ENCODE data around the gene ARHGAP5. TPM values are rescaled to one million over a fixed set of nuclear protein-coding genes. Genes with fewer than 3 reads are reported as not detected.

Gene ARHGAP5
- total RNA-seq, 3 donors from 2014 or later: 115 to 189 (median 121) TPM

DNA sequence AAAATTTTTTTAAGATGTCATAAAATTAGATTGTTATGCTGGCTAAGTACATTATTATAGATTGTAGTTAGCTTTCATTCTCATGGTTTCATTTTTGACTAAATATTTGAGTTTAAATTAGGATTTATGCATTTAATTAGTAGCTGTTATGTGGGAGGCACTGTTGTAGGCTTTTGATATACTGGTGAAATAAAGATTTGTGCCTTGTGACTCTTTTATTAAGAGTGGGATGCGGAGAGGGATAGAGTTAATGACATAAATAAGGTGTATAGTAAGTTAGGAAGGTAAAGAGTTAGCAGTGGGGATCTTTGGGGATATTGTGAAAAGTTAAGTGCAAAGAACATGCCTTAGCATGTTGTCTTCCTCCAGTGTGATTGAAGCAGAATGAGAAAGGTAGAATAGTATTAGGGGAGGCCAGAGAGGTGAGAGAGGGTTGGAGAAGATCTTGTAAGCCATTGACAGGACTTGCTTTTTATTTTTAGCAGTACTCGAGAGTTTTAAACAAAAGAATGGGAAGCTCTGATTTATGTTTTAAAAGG is 8.8 kb downstream of the ARHGAP5 start:
- DNase-seq (ENCODE audit: low spot score in 2 of 2): no peak
- no peak overlapping the region for H3K4me3 ChIP-seq
- H3K9me3 ChIP-seq: no peaks in the 10 kb centered on the region
- H3K36me3 ChIP-seq: no peaks in the 10 kb centered on the region
- H3K27me3 ChIP-seq: no peaks in the 10 kb centered on the region
- H3K4me1 ChIP-seq: peaks cover 0 to 9% of the 10 kb centered on the region in 2 donors
- TF ChIP-seq POLR2A (IDR thresholded peaks at IDR 0.05): no peak
- TF ChIP-seq, protein P1, sequence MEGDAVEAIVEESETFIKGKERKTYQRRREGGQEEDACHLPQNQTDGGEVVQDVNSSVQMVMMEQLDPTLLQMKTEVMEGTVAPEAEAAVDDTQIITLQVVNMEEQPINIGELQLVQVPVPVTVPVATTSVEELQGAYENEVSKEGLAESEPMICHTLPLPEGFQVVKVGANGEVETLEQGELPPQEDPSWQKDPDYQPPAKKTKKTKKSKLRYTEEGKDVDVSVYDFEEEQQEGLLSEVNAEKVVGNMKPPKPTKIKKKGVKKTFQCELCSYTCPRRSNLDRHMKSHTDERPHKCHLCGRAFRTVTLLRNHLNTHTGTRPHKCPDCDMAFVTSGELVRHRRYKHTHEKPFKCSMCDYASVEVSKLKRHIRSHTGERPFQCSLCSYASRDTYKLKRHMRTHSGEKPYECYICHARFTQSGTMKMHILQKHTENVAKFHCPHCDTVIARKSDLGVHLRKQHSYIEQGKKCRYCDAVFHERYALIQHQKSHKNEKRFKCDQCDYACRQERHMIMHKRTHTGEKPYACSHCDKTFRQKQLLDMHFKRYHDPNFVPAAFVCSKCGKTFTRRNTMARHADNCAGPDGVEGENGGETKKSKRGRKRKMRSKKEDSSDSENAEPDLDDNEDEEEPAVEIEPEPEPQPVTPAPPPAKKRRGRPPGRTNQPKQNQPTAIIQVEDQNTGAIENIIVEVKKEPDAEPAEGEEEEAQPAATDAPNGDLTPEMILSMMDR (IDR thresholded peaks at IDR 0.05): no peak
- no peak for TF ChIP-seq POLR2AphosphoS5 (IDR thresholded peaks at IDR 0.05)
- no peak overlapping the region for H3K27ac ChIP-seq
- intact Hi-C loops (cut with DNase I; ENCODE audit: low total_unique reads): no loop called here

DNA sequence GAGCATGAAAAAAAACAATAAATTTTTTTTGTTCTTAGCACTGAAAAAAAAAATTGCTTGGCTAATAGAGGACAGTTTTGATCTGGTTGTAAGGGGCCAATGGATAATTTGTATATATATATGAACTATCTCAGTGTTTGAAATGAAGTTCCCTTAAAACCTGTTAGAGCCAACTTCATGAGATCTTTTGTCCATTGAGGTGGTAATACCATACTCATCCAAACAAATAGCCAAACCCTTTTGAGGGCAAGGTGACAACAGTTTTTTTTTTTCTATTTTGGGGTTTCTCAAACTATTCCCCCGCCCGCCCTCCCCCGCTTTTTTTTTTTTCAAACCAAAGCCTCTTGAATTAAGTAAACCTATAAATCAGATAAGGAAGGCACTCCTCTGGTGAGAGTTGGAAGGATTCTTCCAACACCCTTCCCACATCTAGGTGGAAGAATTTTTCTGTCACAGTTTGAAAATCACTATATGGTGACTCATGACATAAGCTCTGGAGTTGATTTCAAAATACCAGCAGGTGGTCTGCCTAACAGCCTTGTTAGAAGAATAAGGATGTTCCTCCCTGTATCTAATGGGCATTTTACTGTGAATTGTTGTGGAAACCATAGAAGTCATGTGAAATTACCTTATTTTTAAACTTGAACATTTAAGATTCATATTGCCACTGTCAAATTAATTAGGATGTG is 10.2 kb downstream of the ARHGAP5 start:
- Histone ChIP-seq H3K4me1 (peaks cover 0 to 9% of the 10 kb centered on the region in 2 donors), H3K9me3 (no peaks in the 10 kb centered on the region), H3K36me3 (no peaks in the 10 kb centered on the region), H3K27ac (no peak overlapping the region), H3K27me3 (no peaks in the 10 kb centered on the region), H3K4me3 (no peak overlapping the region)
- no peak for DNase-seq (ENCODE audit: low spot score in 2 of 2)
- TF ChIP-seq, protein P1 (IDR thresholded peaks at IDR 0.05): no peak
- no peak for TF ChIP-seq POLR2AphosphoS5 (IDR thresholded peaks at IDR 0.05)
- no peak for TF ChIP-seq POLR2A (IDR thresholded peaks at IDR 0.05)
- intact Hi-C loops (cut with DNase I; ENCODE audit: low total_unique reads): no loop called here

DNA sequence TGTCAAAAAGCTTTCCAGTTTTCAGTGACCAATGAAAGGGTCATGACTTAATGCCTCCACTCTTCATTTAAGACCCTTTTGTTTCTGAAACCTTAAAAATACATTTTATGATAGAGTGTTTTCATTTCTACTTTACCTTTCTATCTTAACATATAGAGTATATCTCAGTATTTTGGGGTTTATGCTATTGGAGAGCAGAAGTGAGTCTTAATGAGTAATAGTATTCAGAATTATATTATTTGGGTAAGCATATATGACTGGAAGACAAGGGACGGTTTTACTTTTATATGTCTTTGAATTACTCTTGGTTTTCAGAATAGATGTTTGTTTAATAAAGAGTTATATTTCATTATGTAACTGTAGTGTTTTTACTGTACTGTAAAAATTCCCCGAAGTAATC is 10.8 kb downstream of the ARHGAP5 start:
- DNase-seq (ENCODE audit: low spot score in 2 of 2): no peak
- no peak overlapping the region for H3K4me3 ChIP-seq
- no peaks in the 10 kb centered on the region for H3K36me3 ChIP-seq
- H3K9me3 ChIP-seq: no peaks in the 10 kb centered on the region
- no peak overlapping the region for H3K27ac ChIP-seq
- H3K4me1 ChIP-seq: peaks cover 0 to 9% of the 10 kb centered on the region in 2 donors
- TF ChIP-seq, protein P1 (IDR thresholded peaks at IDR 0.05): no peak
- TF ChIP-seq POLR2A (IDR thresholded peaks at IDR 0.05) (no peak), POLR2AphosphoS5 (IDR thresholded peaks at IDR 0.05) (no peak)
- no peaks in the 10 kb centered on the region for H3K27me3 ChIP-seq
- intact Hi-C loops (cut with DNase I; ENCODE audit: low total_unique reads): no loop called here

DNA sequence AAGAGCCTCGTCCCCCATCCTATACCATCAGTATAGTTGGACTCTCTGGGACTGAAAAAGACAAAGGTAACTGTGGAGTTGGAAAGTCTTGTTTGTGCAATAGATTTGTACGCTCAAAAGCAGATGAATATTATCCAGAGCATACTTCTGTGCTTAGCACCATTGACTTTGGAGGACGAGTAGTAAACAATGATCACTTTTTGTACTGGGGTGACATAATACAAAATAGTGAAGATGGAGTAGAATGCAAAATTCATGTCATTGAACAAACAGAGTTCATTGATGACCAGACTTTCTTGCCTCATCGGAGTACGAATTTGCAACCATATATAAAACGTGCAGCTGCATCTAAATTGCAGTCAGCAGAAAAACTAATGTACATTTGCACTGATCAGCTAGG is 13.6 kb downstream of the ARHGAP5 start:
- no peaks in the 10 kb centered on the region for H3K36me3 ChIP-seq
- H3K27me3 ChIP-seq: no peaks in the 10 kb centered on the region
- H3K9me3 ChIP-seq: no peaks in the 10 kb centered on the region
- intact Hi-C loops (cut with DNase I; ENCODE audit: low total_unique reads): no loop called here
- TF ChIP-seq POLR2AphosphoS5 (IDR thresholded peaks at IDR 0.05): no peak
- TF ChIP-seq, protein P1 (IDR thresholded peaks at IDR 0.05): no peak
- TF ChIP-seq POLR2A (IDR thresholded peaks at IDR 0.05): no peak
- H3K27ac ChIP-seq: no peak overlapping the region
- no peak overlapping the region for H3K4me3 ChIP-seq
- peaks cover 0 to 5% of the 10 kb centered on the region in 2 donors for H3K4me1 ChIP-seq
- DNase-seq (ENCODE audit: low spot score in 2 of 2): no peak

DNA sequence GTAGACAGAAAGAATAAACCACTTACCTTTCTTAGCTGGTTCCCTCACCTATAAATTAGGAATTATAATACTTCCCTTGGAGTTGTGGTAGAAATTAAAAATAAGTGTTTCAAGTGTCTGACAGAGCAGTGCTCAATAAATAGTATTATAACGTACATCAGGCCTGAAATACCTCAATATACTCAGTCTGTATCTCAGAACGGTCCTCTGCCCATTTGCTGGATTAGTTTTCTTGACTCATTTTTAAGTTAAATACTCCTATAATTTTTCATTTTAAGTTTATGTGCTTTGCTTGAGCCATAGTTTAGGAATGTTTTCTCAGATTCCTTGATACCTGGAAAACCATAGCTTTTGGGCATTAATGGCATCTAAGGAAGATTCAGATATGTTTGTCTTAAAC is 22.4 kb downstream of the ARHGAP5 start:
- Histone ChIP-seq H3K4me3 (no peak overlapping the region), H3K36me3 (no peaks in the 10 kb centered on the region), H3K4me1 (peaks cover 0 to 7% of the 10 kb centered on the region in 2 donors), H3K27me3 (no peaks in the 10 kb centered on the region), H3K9me3 (no peaks in the 10 kb centered on the region), H3K27ac (no peak overlapping the region)
- DNase-seq (ENCODE audit: low spot score in 2 of 2): no peak
- TF ChIP-seq, protein P1 (IDR thresholded peaks at IDR 0.05): no peak
- TF ChIP-seq POLR2A (IDR thresholded peaks at IDR 0.05) (no peak), POLR2AphosphoS5 (IDR thresholded peaks at IDR 0.05) (no peak)
- intact Hi-C loops (cut with DNase I; ENCODE audit: low total_unique reads): no loop called here

All from breast epithelium (tissue), 4 donors.